GM21529 (cell line): ENCODE measurements around the gene DENND1C.
"Not testable (repeated sequence)": the region's sequence is repeated elsewhere in the genome, so short reads cannot be mapped to it uniquely, and the experiment has no call there.

Source experiments
- ATAC-seq: cut with Tn5 transposase; IDR thresholded peaks from one replicate; pipeline ENCODE4 v1.9.1; 2021; ENCODE audit not compliant: unreplicated experiment

Gene DENND1C

DNA sequence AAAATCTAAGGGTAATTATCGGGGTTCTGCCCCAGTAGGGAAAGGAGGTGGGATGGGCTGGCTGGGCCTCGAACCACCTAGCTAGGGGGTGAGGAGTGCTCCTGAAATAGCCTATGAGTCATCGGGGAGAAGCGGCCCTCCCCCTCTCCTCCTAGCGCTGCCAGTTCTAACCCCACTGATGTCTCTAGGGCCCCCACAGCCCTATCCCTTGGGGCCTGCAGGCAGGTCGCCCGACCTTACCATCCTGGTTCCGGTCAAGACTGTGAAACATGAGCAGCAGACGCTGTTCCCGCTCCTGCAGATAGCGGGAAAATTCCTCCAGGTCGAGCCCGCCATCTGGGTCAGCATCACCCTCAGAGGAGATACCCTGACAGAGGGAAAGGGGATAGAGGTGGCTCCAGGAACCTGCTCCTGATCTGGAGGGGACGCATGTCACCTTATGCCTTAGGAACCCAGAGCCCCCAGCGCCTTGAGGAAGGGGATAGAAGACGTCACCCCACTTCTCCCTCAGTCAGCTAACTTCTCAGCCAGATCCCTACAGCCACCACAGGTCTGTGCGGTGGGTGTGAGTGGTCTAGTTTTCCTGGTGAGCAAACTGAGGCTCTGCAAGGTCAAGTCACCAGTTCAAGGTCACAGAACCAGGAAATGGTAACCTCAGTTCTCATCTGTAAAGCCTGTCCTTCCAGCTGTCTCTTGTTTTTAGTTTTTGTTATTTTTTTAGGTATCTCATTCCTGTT is 23.5 kb downstream of the DENND1C start:
- ATAC-seq = no peak

- no peak for ATAC-seq
Measured at GRCh38 chr19:6455924-6456323, 25.7 kb downstream of the DENND1C start.

GRCh38 chr19:6453951-6454565 is 27.5 kb downstream of the DENND1C start:
- ATAC-seq = no peak

DNA sequence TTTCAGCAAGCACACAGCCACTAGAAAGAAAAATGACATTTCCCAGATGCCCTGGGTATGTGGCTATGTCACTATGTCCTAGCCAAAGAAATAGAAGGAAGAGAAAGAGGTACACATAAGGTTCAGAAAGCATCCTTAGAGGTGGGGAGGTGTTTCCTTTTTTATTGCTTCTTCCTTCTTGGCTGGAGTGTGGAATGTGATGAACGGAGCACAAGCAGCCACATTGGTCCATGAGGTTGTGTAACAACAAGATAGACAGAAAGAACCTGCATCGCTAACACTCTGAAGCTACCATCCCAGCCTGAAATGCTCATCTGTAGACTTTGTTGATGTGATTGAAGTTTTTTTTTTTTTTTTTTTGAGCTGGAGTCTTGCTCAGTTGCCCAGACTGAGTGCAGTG is 28.7 kb downstream of the DENND1C start:
- ATAC-seq = no peak

DNA sequence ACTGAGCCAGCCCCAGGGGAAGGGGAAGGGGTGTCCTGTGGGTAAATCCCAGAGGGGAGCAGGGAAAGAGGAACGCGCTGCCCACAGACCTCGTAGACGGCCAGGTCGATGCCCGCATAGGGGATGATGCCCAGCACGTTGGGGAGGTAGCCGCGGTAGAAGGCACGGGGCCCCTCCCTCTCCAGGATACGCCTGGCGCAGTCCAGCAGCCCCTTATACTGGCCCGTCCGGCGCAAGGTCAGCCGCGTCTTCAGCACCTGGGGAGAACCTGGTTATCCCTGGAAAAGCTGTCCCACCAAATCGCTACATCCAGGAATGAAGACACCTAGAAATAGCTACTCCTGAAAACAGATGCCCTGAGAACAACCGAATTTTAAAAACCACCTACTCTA is 29.4 kb downstream of the DENND1C start:
- ATAC-seq = no peak

- no peak for ATAC-seq
Measured at GRCh38 chr19:6451583-6452222, 29.9 kb downstream of the DENND1C start.

DNA sequence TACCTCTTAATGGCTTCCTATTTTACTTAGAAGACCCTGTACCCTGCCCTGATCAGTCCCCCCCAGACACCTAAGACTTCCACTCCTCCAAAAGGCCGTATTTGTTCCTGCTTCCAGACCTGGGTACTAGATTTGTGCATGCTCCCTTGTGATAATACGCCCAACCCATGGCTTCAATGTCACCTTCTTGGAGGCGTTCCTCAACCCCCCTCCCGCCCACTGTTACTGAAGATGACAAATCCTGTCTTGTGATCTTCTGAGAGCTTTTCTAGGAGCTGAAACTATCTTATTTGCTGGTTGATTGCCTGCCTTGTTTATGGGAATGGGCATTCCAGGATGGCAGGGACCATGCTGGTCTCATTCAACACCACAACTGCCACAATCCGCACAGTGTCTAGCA is 31.4 kb downstream of the DENND1C start:
- no peak for ATAC-seq

DNA sequence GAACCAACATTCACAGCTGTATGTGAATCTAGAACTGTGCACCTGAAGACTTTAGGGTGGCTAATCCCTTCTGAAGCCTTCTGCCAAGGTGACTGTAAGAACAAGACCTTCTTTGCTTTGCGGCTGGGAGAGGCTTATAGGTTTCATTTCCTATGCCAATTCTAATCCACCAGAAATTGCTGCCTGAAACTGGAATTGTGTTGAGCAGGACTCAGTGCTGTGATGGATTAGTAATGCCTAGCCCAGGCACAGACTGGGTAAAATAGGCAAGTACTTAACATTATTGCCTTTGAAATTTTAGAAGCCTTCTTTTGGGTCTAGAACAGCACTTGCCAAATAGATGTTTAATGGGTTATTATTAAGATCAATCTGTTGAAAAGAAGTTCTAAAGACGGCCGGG is 33.5 kb downstream of the DENND1C start:
- ATAC-seq = no peak

GRCh38 chr19:6446452-6446851 is 35.1 kb downstream of the DENND1C start:
- no peak for ATAC-seq

GRCh38 chr19:6443986-6444385 is 37.6 kb downstream of the DENND1C start:
- ATAC-seq = no peak

- ATAC-seq = no peak
Measured at GRCh38 chr19:6442087-6442688, 39.4 kb downstream of the DENND1C start.

- ATAC-seq = no peak
Measured at GRCh38 chr19:6440905-6441304, 40.7 kb downstream of the DENND1C start.

- ATAC-seq = no peak
Measured at GRCh38 chr19:6439743-6440142, 41.8 kb downstream of the DENND1C start.

DNA sequence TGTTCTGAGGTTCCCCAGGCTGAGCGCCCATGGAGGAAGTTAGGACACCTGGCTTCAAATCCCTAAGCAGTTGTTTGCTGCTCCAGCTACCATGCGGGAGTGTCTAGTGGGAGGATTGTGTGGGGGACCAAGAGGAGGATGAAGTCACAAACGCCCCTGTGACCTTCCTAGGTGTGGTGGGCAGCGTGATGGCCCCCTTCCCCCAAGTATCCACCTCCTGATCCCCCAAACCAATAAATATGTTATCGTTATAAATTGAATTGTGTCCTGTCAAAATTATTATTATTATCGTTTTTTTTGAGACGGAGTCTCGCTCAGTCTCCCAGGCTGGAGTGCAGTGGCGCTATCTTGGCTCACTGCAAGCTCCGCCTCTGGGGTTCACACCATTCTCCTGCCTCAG is 47.9 kb downstream of the DENND1C start, which contains the start of gene SLC25A41:
Gene SLC25A41, minus strand, starts transcription at position 101 of the 400 bp plus-strand sequence. Its CDS starts 70 bp downstream, at position 31.
- no peak for ATAC-seq

DNA sequence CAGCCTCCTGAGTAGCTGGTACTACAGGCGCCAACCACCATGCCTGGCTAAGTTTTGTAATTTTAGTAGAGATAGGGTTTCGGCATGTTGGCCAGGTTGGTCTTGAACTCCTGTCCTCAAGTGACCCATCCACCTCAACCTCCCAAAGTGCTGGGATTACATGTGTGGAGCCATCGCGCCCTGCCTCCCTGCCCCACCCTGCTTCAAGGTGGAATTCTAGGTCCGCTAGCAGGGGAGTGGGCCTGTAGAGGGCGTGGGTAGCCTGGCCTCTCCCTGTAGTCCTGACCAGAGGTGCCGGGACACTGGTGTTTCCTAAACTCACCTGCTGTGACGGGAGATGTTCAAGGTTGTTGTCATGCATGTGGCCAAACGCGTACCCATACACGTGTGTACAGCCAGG is 48.4 kb downstream of the DENND1C start:
- no peak for ATAC-seq

- ATAC-seq = no peak
Measured at GRCh38 chr19:6431891-6432290, 49.7 kb downstream of the DENND1C start.

DNA sequence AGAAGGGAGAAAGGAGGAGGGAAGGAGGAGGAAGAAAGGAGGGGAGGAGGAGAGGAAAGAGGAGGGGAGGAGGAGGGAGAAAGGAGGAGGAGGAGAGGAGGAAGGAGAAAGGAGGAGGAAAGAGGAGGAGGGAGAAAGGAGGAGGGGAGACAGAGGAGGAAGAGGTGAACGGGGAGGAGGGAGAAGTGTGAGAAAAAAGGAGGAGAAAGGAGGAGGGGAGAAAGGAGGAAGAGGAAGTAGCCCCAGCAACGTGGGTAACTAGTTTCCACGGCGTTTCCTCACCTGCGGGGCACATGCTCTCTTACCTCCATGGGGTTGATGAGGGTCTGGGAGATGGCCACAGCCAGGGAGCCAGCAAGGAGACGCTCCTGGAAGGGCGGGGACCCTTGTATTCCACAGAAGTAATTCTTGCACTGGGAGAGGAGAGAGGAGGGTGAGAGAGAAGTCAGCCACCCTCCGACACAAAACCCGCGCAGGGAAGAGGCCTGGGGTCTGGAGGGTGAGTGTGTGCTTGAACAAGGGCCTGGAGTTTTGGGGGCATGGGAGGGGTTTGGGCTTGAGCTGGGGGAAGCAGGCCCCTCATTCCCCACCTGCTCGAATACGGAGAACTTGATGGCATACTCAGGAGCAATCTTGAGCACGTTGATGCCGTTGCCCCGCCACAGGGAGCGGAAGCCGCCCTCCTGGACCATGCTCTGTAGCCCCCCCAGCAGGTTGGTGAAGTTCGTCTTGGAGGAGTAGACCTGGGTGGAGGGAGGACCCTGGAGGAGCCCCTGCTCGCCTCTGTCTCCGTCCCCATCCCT is 52.0 kb downstream of the DENND1C start:
- ATAC-seq = no peak

DNA sequence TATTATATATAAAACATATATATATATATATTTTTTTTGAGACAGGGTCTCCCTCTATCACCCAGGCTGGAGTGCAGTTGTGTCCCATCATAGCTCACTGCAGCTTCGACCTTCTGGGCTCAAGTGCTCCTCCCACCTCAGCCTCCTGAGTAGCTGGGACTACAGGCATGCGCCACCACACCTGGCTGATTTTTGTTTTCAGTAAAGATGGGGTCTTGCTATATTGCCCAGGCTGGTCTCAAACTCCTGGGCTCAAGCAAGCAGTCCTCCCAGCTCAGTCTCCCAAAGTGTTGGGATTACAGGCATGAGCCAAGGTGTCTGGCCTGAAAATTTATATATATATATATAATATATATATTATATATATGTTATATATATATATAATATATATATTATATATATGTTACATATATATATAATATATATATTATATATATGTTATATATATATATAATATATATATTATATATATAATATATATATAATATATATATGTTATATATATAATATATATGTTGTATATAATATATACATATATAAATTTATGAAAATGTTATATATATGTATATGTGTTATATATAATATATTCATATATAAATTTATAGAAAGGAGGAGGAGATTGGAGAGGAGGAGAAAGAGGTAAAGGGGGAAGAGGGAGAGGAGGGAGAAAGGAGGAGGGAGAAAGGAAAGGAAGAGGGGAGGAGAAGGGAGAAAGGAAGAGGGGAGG is 52.7 kb downstream of the DENND1C start:
- ATAC-seq = not testable (repeated sequence)

- ATAC-seq = no peak
Measured at GRCh38 chr19:6427131-6427530, 54.5 kb downstream of the DENND1C start.
